ENCODE data around the gene PTGES3L. TPM values are rescaled to one million over a fixed set of nuclear protein-coding genes. Genes with fewer than 3 reads are reported as not detected.

Gene PTGES3L
- total and polyA plus RNA-seq, 2 donors (not counting 1 experiment from before 2014, with no cell fraction given): 0.17 to 1.7 TPM

GRCh38 chr17:42944211-42944610, 35.7 kb downstream of the PTGES3L start:
- Histone ChIP-seq H4K20me1 (ENCODE audit: control insufficient read depth, extremely low read depth, insufficient read depth, low read length) (no peaks in the 10 kb centered on the region), H3K4me2 (ENCODE audit: extremely low read depth, insufficient read depth, low read length) (peak overlapping the region; percentile 35), H3K27me3 (ENCODE audit: control insufficient read depth, insufficient read depth, low read length) (no peaks in the 10 kb centered on the region), H3K4me3 (replicated peaks in 1 of 4; ENCODE audit: control extremely low read depth in 1 of 4, insufficient read depth in 1 of 4, low read depth in 3 of 4, low read length in 4 of 4) (no peak overlapping the region), H3K36me3 (ENCODE audit: control insufficient read depth, insufficient read depth, low read length) (peaks cover 2% of the 10 kb centered on the region), H2AFZ (ENCODE audit: low read length) (no peak overlapping the region), H3K27ac (ENCODE audit: insufficient read depth, low read length) (no peak overlapping the region), H3K9me3 (ENCODE audit: control insufficient read depth, insufficient read depth, low read depth, low read length) (no peaks in the 10 kb centered on the region), H3K9ac (ENCODE audit: insufficient read depth, low read length) (no peak overlapping the region), H3K79me2 (ENCODE audit: control insufficient read depth, insufficient read depth, low read length) (no peaks in the 10 kb centered on the region), H3K4me1 (ENCODE audit: control insufficient read depth, extremely low read depth, insufficient read depth, low read length) (no peaks in the 10 kb centered on the region)
- peak in 1 of 2 donors; percentile 62 for DNase-seq (ENCODE audit: low read depth in 2 of 2)
- TF ChIP-seq EZH2 (IDR thresholded peaks at IDR 0.05; ENCODE audit: low read length, missing control alignments): no peak
- no peak for TF ChIP-seq CTCF (conservative IDR thresholded peaks at IDR 0.05 in 1 of 2, IDR thresholded peaks at IDR 0.05 in 1 of 2; ENCODE audit: low read depth in 1 of 2, low read length in 2 of 2)

GRCh38 chr17:42937712-42938596, 41.9 kb downstream of the PTGES3L start:
- Histone ChIP-seq H3K9me3 (ENCODE audit: control insufficient read depth, insufficient read depth, low read depth, low read length) (no peaks in the 10 kb centered on the region), H3K9ac (ENCODE audit: insufficient read depth, low read length) (no peak overlapping the region), H3K27me3 (ENCODE audit: control insufficient read depth, insufficient read depth, low read length) (no peaks in the 10 kb centered on the region), H3K27ac (ENCODE audit: insufficient read depth, low read length) (no peak overlapping the region), H3K4me3 (replicated peaks in 1 of 4; ENCODE audit: control extremely low read depth in 1 of 4, insufficient read depth in 1 of 4, low read depth in 3 of 4, low read length in 4 of 4) (no peak overlapping the region), H2AFZ (ENCODE audit: low read length) (no peak overlapping the region), H4K20me1 (ENCODE audit: control insufficient read depth, extremely low read depth, insufficient read depth, low read length) (no peaks in the 10 kb centered on the region), H3K79me2 (ENCODE audit: control insufficient read depth, insufficient read depth, low read length) (no peaks in the 10 kb centered on the region), H3K36me3 (ENCODE audit: control insufficient read depth, insufficient read depth, low read length) (no peaks in the 10 kb centered on the region), H3K4me2 (ENCODE audit: extremely low read depth, insufficient read depth, low read length) (no peak overlapping the region), H3K4me1 (ENCODE audit: control insufficient read depth, extremely low read depth, insufficient read depth, low read length) (no peaks in the 10 kb centered on the region)
- DNase-seq (ENCODE audit: low read depth in 2 of 2): peak; percentile 46 to 74
- TF ChIP-seq CTCF (conservative IDR thresholded peaks at IDR 0.05 in 1 of 2, IDR thresholded peaks at IDR 0.05 in 1 of 2; ENCODE audit: low read depth in 1 of 2, low read length in 2 of 2): peak; percentile 77 to 79
- TF ChIP-seq EZH2 (IDR thresholded peaks at IDR 0.05; ENCODE audit: low read length, missing control alignments): no peak

- H3K4me1 ChIP-seq (ENCODE audit: control insufficient read depth, extremely low read depth, insufficient read depth, low read length): no peaks in the 10 kb centered on the region
- H2AFZ ChIP-seq (ENCODE audit: low read length): no peak overlapping the region
- H3K4me2 ChIP-seq (ENCODE audit: extremely low read depth, insufficient read depth, low read length): no peak overlapping the region
- H3K9me3 ChIP-seq (ENCODE audit: control insufficient read depth, insufficient read depth, low read depth, low read length): no peaks in the 10 kb centered on the region
- no peaks in the 10 kb centered on the region for H4K20me1 ChIP-seq (ENCODE audit: control insufficient read depth, extremely low read depth, insufficient read depth, low read length)
- no peaks in the 10 kb centered on the region for H3K36me3 ChIP-seq (ENCODE audit: control insufficient read depth, insufficient read depth, low read length)
- H3K27me3 ChIP-seq (ENCODE audit: control insufficient read depth, insufficient read depth, low read length): no peaks in the 10 kb centered on the region
- TF ChIP-seq CTCF (conservative IDR thresholded peaks at IDR 0.05 in 1 of 2, IDR thresholded peaks at IDR 0.05 in 1 of 2; ENCODE audit: low read depth in 1 of 2, low read length in 2 of 2) (no peak), EZH2 (IDR thresholded peaks at IDR 0.05; ENCODE audit: low read length, missing control alignments) (no peak)
- H3K4me3 ChIP-seq (replicated peaks in 1 of 4; ENCODE audit: control extremely low read depth in 1 of 4, insufficient read depth in 1 of 4, low read depth in 3 of 4, low read length in 4 of 4): no peak overlapping the region
- no peak overlapping the region for H3K27ac ChIP-seq (ENCODE audit: insufficient read depth, low read length)
- H3K79me2 ChIP-seq (ENCODE audit: control insufficient read depth, insufficient read depth, low read length): no peaks in the 10 kb centered on the region
- DNase-seq (ENCODE audit: low read depth in 2 of 2): no peak
- no peak overlapping the region for H3K9ac ChIP-seq (ENCODE audit: insufficient read depth, low read length)
These were observed 50.4 kb downstream of the PTGES3L start for GRCh38 chr17:42929497-42929844.
